Endodermal cell (in vitro differentiated cells): Measurements from ENCODE around the gene HS6ST3. TPM values are rescaled to one million over a fixed set of nuclear protein-coding genes. Genes with fewer than 3 reads are reported as not detected.

Experiments used
- DNase-seq: peaks from one replicate; pipeline ENCODE4 v3.0.0-alpha.2; 2017
- H3K27ac ChIP-seq: 2 replicates; pipeline ENCODE4 v1.5.1; 2013; ENCODE audit warnings: mild to moderate bottlenecking, low read depth, low read length, moderate library complexity
- H3K27me3 ChIP-seq: 2 replicates; pipeline ENCODE4 v1.6.1; 2013; ENCODE audit warnings: mild to moderate bottlenecking, low read length, moderate library complexity; ENCODE audit not compliant: insufficient read depth, control insufficient read depth, poor library complexity, severe bottlenecking
- H3K36me3 ChIP-seq: 2 replicates; pipeline ENCODE4 v1.7.0; 2013; ENCODE audit warnings: mild to moderate bottlenecking, low read length, moderate library complexity; ENCODE audit not compliant: control insufficient read depth, insufficient read depth
- H3K4me1 ChIP-seq: one replicate; pipeline ENCODE4 v1.7.0; 2013; ENCODE audit warnings: low read length; ENCODE audit not compliant: control insufficient read depth, insufficient read depth
- H3K4me3 ChIP-seq: 2 replicates; pipeline ENCODE4 v1.5.1; 2013; ENCODE audit warnings: mild to moderate bottlenecking, low read length, moderate library complexity
- H3K9ac ChIP-seq: 2 replicates; pipeline ENCODE4 v1.6.1; 2013; ENCODE audit warnings: mild to moderate bottlenecking, low read length, moderate library complexity; ENCODE audit not compliant: poor library complexity, severe bottlenecking; ENCODE audit errors: extremely low read depth
- H3K9me3 ChIP-seq: 2 replicates; pipeline ENCODE4 v1.6.1; 2013; ENCODE audit warnings: mild to moderate bottlenecking, low read length, moderate library complexity; ENCODE audit not compliant: control insufficient read depth
- H3K27ac Mint-ChIP-seq: 2 replicates; pipeline ENCODE4 v1.8.0; 2020; ENCODE audit warnings: mixed read lengths
- H3K27me3 Mint-ChIP-seq: 2 replicates; pipeline ENCODE4 v1.8.0; 2021; ENCODE audit warnings: mild to moderate bottlenecking, mixed read lengths; ENCODE audit not compliant: insufficient read depth
- H3K36me3 Mint-ChIP-seq: 2 replicates; pipeline ENCODE4 v1.8.0; 2020; ENCODE audit warnings: low read depth, mixed read lengths
- H3K4me1 Mint-ChIP-seq: 2 replicates; pipeline ENCODE4 v1.8.0; 2020; ENCODE audit warnings: mixed read lengths
- H3K4me3 Mint-ChIP-seq: 2 replicates; pipeline ENCODE4 v1.8.0; 2020; ENCODE audit warnings: mild to moderate bottlenecking, moderate library complexity, mixed read lengths
- H3K9me3 Mint-ChIP-seq: 2 replicates; pipeline ENCODE4 v1.8.0; 2020; ENCODE audit warnings: mild to moderate bottlenecking, mixed read lengths
- WGBS, 2 experiments: methylation state at CpG; one replicate each; pipeline versions ENCODE4 v1.1.5 to v1.1.7; 2013; ENCODE audit warnings: missing lambda C conversion rate in 2 of 2, mixed read lengths in 1 of 2; ENCODE audit not compliant: insufficient coverage in 1 of 2, insufficient read length in 1 of 2; 5-methylcytosine and 5-hydroxymethylcytosine counted together
- total RNA-seq, 2 donors: library from RNA; stranded (reverse); fragmentation: NEBNext Ultra II Directional in 1 of 2; extraction: Animal tissue kit (Norgen Biotek cat#: 25700) in 1 of 2; gene quantifications; 2 replicates in 1 of 2; 3 replicates in 1 of 2; pipeline ENCODE4 v1.2.1, GENCODE V29; 2021
- TF ChIP-seq, protein P1 (sequence below): fragments of 200-600 bp; sonication (generic); conservative IDR thresholded peaks from 2 replicates; pipeline ENCODE4 v1.5.0; 2021; ENCODE audit warnings: antibody characterized with exemption, mild to moderate bottlenecking

Gene HS6ST3
- total RNA-seq, 2 donors from 2014 or later: 0.84 to 1.1 TPM

DNA sequence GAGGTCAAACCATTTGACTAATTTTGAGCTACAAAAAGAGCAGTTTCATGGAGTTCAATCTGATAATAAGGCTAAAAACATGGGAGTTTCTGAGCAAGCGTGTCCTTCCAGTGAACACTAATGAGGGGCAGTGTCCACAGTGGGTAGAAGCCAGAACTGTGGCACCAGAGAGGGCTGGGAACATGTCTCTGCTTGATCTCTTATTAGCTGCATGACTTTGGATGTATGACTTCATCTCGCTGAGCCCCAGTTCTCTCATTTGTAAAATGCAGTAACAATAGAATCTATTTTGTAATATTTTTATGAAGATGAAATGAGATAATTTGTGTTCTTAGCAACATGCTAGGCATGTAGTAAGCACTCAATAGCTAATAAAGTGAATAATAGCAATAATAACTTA lies 69.8 kb downstream of the HS6ST3 start:
- peaks cover 2% of the 10 kb centered on the region for H3K27me3 Mint-ChIP-seq
- peaks cover 10% of the 10 kb centered on the region for H3K4me1 Mint-ChIP-seq
- no peak overlapping the region for H3K27ac Mint-ChIP-seq
- no peaks in the 10 kb centered on the region for H3K36me3 Mint-ChIP-seq
- 87 to 100% methylated on average over 1 to 2 of the region's 2 CpGs for WGBS, 2 experiments
- Histone ChIP-seq H3K27me3 (no peaks in the 10 kb centered on the region), H3K4me1 (peaks cover 4% of the 10 kb centered on the region), H3K9me3 (no peaks in the 10 kb centered on the region), H3K27ac (no peak overlapping the region), H3K9ac (no peak overlapping the region), H3K4me3 (no peak overlapping the region), H3K36me3 (no peaks in the 10 kb centered on the region)
- TF ChIP-seq, protein P1, sequence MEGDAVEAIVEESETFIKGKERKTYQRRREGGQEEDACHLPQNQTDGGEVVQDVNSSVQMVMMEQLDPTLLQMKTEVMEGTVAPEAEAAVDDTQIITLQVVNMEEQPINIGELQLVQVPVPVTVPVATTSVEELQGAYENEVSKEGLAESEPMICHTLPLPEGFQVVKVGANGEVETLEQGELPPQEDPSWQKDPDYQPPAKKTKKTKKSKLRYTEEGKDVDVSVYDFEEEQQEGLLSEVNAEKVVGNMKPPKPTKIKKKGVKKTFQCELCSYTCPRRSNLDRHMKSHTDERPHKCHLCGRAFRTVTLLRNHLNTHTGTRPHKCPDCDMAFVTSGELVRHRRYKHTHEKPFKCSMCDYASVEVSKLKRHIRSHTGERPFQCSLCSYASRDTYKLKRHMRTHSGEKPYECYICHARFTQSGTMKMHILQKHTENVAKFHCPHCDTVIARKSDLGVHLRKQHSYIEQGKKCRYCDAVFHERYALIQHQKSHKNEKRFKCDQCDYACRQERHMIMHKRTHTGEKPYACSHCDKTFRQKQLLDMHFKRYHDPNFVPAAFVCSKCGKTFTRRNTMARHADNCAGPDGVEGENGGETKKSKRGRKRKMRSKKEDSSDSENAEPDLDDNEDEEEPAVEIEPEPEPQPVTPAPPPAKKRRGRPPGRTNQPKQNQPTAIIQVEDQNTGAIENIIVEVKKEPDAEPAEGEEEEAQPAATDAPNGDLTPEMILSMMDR: no peak
- H3K4me3 Mint-ChIP-seq: no peak overlapping the region
- no peak for DNase-seq
- no peaks in the 10 kb centered on the region for H3K9me3 Mint-ChIP-seq

DNA sequence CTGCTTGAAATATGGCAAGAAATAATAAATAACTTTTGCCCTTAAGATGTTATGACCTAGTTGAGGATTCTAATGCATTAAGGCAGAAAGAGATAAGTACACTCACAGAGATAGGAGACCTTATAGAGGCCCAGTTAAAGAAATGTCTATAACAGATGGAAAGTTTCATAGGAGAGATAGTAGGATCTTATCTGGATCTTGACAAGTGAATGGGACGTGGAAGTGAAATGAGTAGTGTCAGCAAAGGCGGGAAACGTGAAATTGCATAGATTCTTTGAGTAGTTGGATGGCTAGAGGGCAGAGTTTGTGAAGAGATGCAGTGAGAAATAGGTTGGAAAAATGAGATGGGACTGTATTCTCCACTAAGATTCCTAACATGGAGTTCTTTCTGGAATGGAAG lies 71.2 kb downstream of the HS6ST3 start:
- no peak for DNase-seq
- Mint-ChIP-seq H3K27ac (no peak overlapping the region), H3K27me3 (peaks cover 2% of the 10 kb centered on the region), H3K4me1 (peaks cover 10% of the 10 kb centered on the region), H3K36me3 (no peaks in the 10 kb centered on the region), H3K9me3 (no peaks in the 10 kb centered on the region), H3K4me3 (no peak overlapping the region)
- no peak overlapping the region for H3K4me3 ChIP-seq
- no peak overlapping the region for H3K9ac ChIP-seq
- H3K27me3 ChIP-seq: no peaks in the 10 kb centered on the region
- no peaks in the 10 kb centered on the region for H3K9me3 ChIP-seq
- 84 to 86% methylated on average over 3 of the region's 3 CpGs for WGBS, 2 experiments
- H3K27ac ChIP-seq: no peak overlapping the region
- H3K36me3 ChIP-seq: no peaks in the 10 kb centered on the region
- peaks cover 4% of the 10 kb centered on the region for H3K4me1 ChIP-seq
- TF ChIP-seq, protein P1: no peak

DNA sequence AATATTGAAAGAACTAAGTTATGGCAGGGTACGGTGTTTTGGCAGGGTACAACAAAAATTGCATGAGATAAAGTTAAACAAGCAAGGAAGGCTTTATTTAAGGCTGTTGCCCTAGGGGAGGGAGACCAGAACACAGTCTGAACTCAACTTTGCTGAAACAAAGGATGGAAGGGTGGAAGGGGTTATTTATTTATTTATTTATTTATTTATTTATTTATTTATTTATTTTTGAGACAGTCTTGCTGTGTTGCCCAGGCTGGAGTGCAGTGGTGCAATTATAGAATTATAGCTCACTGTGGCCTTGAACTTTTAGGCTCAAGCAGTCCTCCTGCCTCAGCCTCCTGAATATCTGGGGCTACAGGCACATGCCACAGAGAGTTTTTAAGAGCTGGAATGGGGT lies 75.9 kb downstream of the HS6ST3 start:
- Mint-ChIP-seq H3K27ac (no peak overlapping the region), H3K4me1 (peaks cover 11% of the 10 kb centered on the region)
- 97 to 100% methylated on average over 1 of the region's 1 CpG for WGBS, 2 experiments

More for the DNA sequence above, 75.9 kb downstream of the HS6ST3 start:
- H3K4me3 ChIP-seq: no peak overlapping the region
- H3K9me3 ChIP-seq: peaks cover 6% of the 10 kb centered on the region
- TF ChIP-seq, protein P1: no peak
- H3K36me3 ChIP-seq: no peaks in the 10 kb centered on the region
- no peak overlapping the region for H3K27ac ChIP-seq
- no peak overlapping the region for H3K9ac ChIP-seq
- H3K9me3 Mint-ChIP-seq: no peaks in the 10 kb centered on the region
- DNase-seq: no peak
- H3K27me3 Mint-ChIP-seq: no peaks in the 10 kb centered on the region
- H3K4me3 Mint-ChIP-seq: no peak overlapping the region
- H3K36me3 Mint-ChIP-seq: no peaks in the 10 kb centered on the region
- no peaks in the 10 kb centered on the region for H3K27me3 ChIP-seq
- H3K4me1 ChIP-seq: peaks cover 5% of the 10 kb centered on the region
